ENCODE measurements around the gene FTO. TPM values are rescaled to one million over a fixed set of nuclear protein-coding genes. Genes with fewer than 3 reads are reported as not detected.

The FTO gene
- total RNA-seq, 1 donor from 2014 or later = 97.3 TPM

GRCh38 chr16:53922067-53922806 lies 218.3 kb downstream of the FTO start:
- DNase-seq (ENCODE audit: extremely low read depth, low read depth, low spot score) = no peak

DNA sequence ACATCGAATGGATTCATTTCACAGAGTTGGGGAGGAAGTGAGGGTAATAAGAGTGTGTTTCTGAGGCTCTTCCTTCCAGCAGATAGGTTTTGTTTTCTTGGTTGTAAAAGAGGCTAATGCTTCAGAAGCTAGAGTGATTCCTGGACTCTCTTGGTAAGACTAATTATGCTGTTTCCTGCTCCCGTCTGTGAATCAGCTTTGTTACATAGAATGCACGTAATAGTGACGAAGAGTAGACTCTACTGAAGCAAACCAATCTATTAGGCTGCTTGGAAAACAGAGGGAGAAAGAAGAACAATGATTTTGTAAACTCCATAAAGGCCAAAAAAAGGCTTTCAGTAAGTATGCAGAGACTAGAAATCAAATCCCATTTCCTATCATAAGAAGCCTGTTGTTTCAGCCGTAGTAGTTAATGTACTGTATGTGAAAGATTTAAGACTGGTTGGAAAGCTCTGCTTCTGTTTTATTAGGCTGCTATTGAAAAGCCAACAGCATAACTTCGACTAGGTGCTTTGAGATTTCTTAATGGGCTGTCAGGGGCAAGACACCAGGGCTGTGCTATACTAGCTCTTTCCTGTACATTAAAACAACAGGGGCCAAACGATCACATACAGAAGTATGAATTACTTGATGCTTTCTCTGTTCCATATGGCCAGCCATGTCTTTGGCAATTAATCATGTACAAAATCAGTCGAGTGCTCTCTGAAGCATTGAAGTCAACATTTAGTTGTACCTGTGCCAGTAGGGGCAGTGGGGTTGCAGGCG lies 219.0 kb downstream of the FTO start:
- DNase-seq (ENCODE audit: extremely low read depth, low read depth, low spot score) = no peak

- no peak for DNase-seq (ENCODE audit: extremely low read depth, low read depth, low spot score)
Observed at GRCh38 chr16:53924331-53925106, 220.6 kb downstream of the FTO start.

- no peak for DNase-seq (ENCODE audit: extremely low read depth, low read depth, low spot score)
Observed at GRCh38 chr16:53925107-53925410, 221.1 kb downstream of the FTO start.

- no peak for DNase-seq (ENCODE audit: extremely low read depth, low read depth, low spot score)
Observed at GRCh38 chr16:53925526-53925925, 221.6 kb downstream of the FTO start.

- DNase-seq (ENCODE audit: extremely low read depth, low read depth, low spot score) = no peak
Observed at GRCh38 chr16:53926209-53926608, 222.3 kb downstream of the FTO start.

- DNase-seq (ENCODE audit: extremely low read depth, low read depth, low spot score) = no peak
Observed at GRCh38 chr16:53932975-53933374, 229.0 kb downstream of the FTO start.

GRCh38 chr16:53933407-53933806 lies 229.5 kb downstream of the FTO start:
- DNase-seq (ENCODE audit: extremely low read depth, low read depth, low spot score) = no peak

DNA sequence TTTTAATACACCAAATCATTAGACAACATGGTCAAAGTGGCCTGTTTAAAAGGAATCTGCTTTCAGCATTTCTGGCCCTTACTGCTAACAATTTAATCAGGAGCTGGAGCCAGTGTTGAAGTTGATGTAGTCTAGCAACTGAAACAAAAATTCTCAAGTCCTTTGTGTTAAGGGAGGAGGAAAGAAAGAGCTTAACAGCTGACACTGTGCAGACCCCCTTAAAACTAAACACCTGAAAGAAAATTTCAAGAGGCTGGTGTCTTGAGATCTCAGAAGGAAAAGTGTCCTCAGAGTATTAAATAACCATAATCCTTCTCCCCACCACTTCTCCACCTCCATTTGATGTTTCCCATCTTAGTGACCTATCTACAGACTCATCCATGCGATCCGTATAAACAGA lies 232.1 kb downstream of the FTO start:
- DNase-seq (ENCODE audit: extremely low read depth, low read depth, low spot score) = no peak

GRCh38 chr16:53936529-53936928 lies 232.6 kb downstream of the FTO start:
- no peak for DNase-seq (ENCODE audit: extremely low read depth, low read depth, low spot score)

- DNase-seq (ENCODE audit: extremely low read depth, low read depth, low spot score) = no peak
Observed at GRCh38 chr16:53937161-53937880, 233.4 kb downstream of the FTO start.

GRCh38 chr16:53944025-53944424 lies 240.1 kb downstream of the FTO start:
- no peak for DNase-seq (ENCODE audit: extremely low read depth, low read depth, low spot score)

DNA sequence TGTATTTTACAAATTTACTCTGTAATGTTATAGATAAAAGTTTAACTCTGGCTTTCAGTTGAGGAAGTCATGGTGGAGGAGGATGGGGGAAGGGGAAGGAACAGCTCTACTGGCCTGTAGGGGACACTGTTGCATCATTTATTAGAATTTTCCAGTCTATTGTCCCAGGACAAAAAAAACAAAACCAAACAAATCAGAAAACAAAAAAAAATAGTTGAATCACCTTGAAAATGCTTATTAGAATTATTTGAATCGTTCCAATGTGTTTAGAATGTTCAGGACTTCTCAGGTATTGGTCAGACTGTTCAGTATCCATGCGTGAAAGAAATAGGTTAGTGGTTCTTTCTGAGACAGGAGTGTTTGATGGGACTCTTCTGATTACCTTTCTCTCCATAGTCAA lies 242.0 kb downstream of the FTO start:
- peak; percentile 41 for DNase-seq (ENCODE audit: extremely low read depth, low read depth, low spot score)

- DNase-seq (ENCODE audit: extremely low read depth, low read depth, low spot score) = no peak
Observed at GRCh38 chr16:53946746-53947386, 242.9 kb downstream of the FTO start.

DNA sequence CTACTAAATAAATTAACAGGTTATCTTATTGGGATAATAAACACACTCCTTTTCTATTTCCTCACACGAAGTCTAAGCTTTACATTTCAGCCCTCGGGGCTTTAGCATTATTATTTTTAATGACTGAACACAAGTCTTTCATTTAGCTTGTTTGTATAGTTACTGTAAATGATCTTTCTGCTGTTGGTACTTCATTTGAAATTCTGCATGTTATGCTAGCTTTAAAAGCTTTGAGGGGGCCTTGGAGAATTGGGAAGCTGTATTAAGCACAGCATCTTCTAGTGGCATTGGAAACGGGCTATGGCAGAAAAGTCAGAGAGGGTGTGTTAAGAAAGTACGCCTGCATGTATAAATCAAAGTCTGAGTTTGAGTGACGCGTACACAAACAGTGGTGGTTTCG lies 243.7 kb downstream of the FTO start:
- no peak for DNase-seq (ENCODE audit: extremely low read depth, low read depth, low spot score)

DNA sequence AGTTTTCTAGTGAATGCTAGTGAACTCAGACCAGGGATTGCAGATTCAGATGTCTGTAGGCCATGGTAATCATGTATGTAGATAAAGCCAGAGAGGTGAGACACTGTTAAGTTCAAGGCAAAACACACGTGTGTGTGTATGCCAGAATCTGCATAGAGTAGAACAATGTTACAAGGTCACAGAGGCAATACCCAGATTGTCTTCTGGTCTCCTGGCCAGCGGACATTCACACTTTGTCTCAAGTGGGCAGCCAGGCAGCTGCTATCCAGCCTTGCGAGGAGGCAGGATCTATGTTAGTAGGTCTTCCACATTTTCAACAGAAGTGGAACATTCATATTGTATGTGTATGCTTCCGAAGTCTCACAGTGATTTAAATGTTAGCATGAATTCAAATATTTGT lies 244.4 kb downstream of the FTO start:
- DNase-seq (ENCODE audit: extremely low read depth, low read depth, low spot score) = no peak

GRCh38 chr16:53948734-53949430 lies 244.9 kb downstream of the FTO start:
- DNase-seq (ENCODE audit: extremely low read depth, low read depth, low spot score) = no peak

GRCh38 chr16:53949715-53950410 lies 245.9 kb downstream of the FTO start:
- no peak for DNase-seq (ENCODE audit: extremely low read depth, low read depth, low spot score)

- no peak for DNase-seq (ENCODE audit: extremely low read depth, low read depth, low spot score)
Observed at GRCh38 chr16:53950677-53951076, 246.7 kb downstream of the FTO start.
